Stomach (tissue), 4 donors: Measurements from ENCODE around the gene WNT11.

ENCODE experiments used
- POLR2A ChIP-seq, 4 donors: fragments of 450-650 bp; IDR thresholded peaks; one replicate each; pipeline ENCODE4 v1.6.1; 2016; ENCODE audit warnings: antibody characterized with exemption in 4 of 4, control low read depth in 2 of 4, mild to moderate bottlenecking in 1 of 4, moderate library complexity in 1 of 4
- POLR2AphosphoS5 ChIP-seq, 3 donors: sonication (generic); formaldehyde crosslinking; IDR thresholded peaks; one replicate each; pipeline ENCODE4 v1.6.1; 2016; ENCODE audit warnings: antibody characterized with exemption in 3 of 3
- TF ChIP-seq, protein P1 (sequence below), 7 experiments: fragments of 450-650 bp in 4 of 7; fragments of 200-600 bp in 3 of 7; sonication (generic) in 3 of 7; IDR thresholded peaks; one replicate each; pipeline ENCODE4 v1.5.1; 2016 to 2019; ENCODE audit warnings: antibody characterized with exemption in 7 of 7, control low read depth in 2 of 7, mild to moderate bottlenecking in 1 of 7

DNA sequence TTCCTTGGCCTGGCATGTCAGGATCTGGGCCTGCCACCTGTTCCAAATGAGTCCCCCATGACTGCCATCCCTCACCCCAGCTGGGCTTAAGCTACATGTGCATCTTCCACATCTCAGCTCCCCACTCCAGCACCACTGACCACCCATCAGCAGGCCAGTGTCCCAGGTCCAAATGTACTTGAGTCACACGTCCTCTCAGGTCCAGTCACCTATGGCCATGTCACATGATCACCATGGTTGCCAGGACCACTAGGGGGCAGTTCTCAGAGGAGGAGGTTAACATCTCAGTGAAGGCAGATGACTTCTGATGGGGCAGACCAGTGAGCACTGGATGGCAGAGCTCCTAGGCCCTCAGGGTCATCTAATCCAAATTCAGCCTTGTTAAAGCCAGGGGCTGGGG lies 41.9 kb upstream of the WNT11 start:
- TF ChIP-seq POLR2A (IDR thresholded peaks at IDR 0.05) (no peak), POLR2AphosphoS5 (IDR thresholded peaks at IDR 0.05) (no peak)
- TF ChIP-seq, protein P1, sequence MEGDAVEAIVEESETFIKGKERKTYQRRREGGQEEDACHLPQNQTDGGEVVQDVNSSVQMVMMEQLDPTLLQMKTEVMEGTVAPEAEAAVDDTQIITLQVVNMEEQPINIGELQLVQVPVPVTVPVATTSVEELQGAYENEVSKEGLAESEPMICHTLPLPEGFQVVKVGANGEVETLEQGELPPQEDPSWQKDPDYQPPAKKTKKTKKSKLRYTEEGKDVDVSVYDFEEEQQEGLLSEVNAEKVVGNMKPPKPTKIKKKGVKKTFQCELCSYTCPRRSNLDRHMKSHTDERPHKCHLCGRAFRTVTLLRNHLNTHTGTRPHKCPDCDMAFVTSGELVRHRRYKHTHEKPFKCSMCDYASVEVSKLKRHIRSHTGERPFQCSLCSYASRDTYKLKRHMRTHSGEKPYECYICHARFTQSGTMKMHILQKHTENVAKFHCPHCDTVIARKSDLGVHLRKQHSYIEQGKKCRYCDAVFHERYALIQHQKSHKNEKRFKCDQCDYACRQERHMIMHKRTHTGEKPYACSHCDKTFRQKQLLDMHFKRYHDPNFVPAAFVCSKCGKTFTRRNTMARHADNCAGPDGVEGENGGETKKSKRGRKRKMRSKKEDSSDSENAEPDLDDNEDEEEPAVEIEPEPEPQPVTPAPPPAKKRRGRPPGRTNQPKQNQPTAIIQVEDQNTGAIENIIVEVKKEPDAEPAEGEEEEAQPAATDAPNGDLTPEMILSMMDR (IDR thresholded peaks at IDR 0.05): no peak
